SK-N-MC (cell line): Measurements from ENCODE around the gene MPHOSPH10.

Experiments
- EZH2 ChIP-seq: fragments of 200-600 bp; sonication (generic); IDR thresholded peaks from one replicate; pipeline ENCODE4 v1.6.1; 2017; ENCODE audit warnings: antibody characterized with exemption
- POLR2AphosphoS5 ChIP-seq: IDR thresholded peaks from 2 replicates; pipeline ENCODE4 v1.6.1; 2012; ENCODE audit warnings: mild to moderate bottlenecking, low read depth, low read length, borderline replicate concordance

- no peak for TF ChIP-seq EZH2
- no peak for TF ChIP-seq POLR2AphosphoS5
Measured at GRCh38 chr2:71130905-71131244, 441 bp downstream of the MPHOSPH10 start.
